ENCODE measurements around the gene ZNF574. TPM values are rescaled to one million over a fixed set of nuclear protein-coding genes. Genes with fewer than 3 reads are reported as not detected.

ZNF574 gene
- total RNA-seq, 4 donors from 2014 or later = 15.0 to 28.4 (median 21.7) TPM

DNA sequence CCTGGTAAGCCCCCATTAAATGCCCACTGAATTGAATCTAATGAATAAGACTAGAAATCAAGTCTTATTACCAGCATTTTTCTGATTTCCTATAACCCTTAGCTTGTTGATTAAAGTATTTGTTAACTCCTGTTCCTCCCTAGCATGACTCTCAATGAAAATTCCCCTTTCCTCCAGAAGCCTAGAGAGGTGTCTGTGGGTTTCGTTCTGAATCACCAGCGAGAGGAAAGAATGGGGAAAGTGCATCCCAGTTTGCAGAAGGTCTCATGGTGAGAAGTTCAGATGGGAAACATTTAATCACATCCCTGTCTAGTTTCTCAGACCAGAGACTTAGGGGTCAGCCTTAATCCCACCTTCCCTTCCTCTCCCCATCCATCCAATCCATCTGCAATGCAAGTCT is 29.4 kb downstream of the ZNF574 start:
- 69% methylated on average over 2 of the region's 2 CpGs for WGBS

DNA sequence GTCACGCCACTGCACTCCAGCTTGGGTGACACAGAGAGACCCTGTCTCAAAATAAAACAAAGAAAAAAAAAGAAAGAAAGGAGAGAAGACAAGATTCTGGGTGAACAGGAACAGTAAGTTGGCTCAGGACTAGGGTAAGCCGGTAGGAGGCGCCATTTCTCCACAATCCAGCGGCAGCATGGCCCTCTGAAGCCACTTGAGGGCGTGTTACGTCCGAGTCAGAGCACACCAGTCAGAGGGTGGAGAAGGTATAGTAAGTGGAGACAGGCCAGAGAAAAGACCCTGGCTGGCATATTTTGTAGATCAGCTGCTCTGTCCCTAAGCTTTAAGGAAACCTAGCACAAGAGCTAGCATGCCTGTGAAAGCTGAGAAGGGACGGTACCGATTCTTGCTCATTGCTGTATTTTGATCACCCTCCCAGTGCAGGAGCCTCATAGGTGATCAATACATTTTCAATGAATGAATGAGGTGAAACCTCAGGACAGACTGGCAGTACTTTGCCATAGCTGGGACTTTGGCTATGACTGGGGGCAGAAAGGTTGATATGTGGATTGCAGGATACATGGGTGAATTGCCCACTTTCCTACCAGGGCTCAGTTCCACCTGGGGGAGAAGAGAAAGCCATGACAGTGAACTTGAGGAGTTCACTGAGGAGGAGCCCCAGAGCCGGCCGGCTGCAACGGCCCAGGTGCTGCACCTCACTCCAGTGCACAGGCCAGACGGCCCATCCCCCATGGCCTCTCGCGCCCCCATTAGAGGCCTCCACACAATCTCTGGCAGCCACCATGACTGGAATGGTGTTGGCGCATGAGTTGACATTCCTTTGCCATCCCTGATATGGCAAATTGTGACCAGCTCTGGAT is 32.8 kb downstream of the ZNF574 start:
- Histone ChIP-seq H3K4me3 (no peak overlapping the region), H3K27ac (replicated peaks in 1 of 4) (no peak overlapping the region), H3K36me3 (no peaks in the 10 kb centered on the region), H3K9me3 (no peaks in the 10 kb centered on the region), H3K4me1 (peaks cover 2 to 11% (median 6%) of the 10 kb centered on the region in 4 donors), H3K27me3 (peaks cover 0 to 40% (median 3%) of the 10 kb centered on the region in 4 donors)
- no peak for DNase-seq (ENCODE audit: extremely low spot score)
- 30% methylated on average over 16 of the region's 16 CpGs for WGBS
- TF ChIP-seq, protein P1, sequence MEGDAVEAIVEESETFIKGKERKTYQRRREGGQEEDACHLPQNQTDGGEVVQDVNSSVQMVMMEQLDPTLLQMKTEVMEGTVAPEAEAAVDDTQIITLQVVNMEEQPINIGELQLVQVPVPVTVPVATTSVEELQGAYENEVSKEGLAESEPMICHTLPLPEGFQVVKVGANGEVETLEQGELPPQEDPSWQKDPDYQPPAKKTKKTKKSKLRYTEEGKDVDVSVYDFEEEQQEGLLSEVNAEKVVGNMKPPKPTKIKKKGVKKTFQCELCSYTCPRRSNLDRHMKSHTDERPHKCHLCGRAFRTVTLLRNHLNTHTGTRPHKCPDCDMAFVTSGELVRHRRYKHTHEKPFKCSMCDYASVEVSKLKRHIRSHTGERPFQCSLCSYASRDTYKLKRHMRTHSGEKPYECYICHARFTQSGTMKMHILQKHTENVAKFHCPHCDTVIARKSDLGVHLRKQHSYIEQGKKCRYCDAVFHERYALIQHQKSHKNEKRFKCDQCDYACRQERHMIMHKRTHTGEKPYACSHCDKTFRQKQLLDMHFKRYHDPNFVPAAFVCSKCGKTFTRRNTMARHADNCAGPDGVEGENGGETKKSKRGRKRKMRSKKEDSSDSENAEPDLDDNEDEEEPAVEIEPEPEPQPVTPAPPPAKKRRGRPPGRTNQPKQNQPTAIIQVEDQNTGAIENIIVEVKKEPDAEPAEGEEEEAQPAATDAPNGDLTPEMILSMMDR (IDR thresholded peaks at IDR 0.05) = peak; percentile 79 to 86 (median 84)
- TF ChIP-seq POLR2A (IDR thresholded peaks at IDR 0.05; ENCODE audit: low read depth) = no peak
- no peak for TF ChIP-seq EP300 (IDR thresholded peaks at IDR 0.05)
- TF ChIP-seq POLR2AphosphoS5 (IDR thresholded peaks at IDR 0.05) = peak in 1 of 2 donors; percentile 33
- intact Hi-C loops (cut with DNase I) = no loop called here

More for the DNA sequence above, 29.4 kb downstream of the ZNF574 start:
- intact Hi-C loops (cut with DNase I) = no loop called here
- no peak for DNase-seq (ENCODE audit: extremely low spot score)
- Histone ChIP-seq H3K4me1 (peaks cover 0 to 6% (median 3%) of the 10 kb centered on the region in 4 donors), H3K36me3 (no peaks in the 10 kb centered on the region), H3K27me3 (peaks cover 0 to 39% (median 3%) of the 10 kb centered on the region in 4 donors), H3K27ac (replicated peaks in 1 of 4) (no peak overlapping the region), H3K9me3 (no peaks in the 10 kb centered on the region), H3K4me3 (no peak overlapping the region)
- TF ChIP-seq, protein P1 (IDR thresholded peaks at IDR 0.05) = no peak
- no peak for TF ChIP-seq POLR2A (IDR thresholded peaks at IDR 0.05; ENCODE audit: low read depth)
- no peak for TF ChIP-seq EP300 (IDR thresholded peaks at IDR 0.05)
- no peak for TF ChIP-seq POLR2AphosphoS5 (IDR thresholded peaks at IDR 0.05)

DNA sequence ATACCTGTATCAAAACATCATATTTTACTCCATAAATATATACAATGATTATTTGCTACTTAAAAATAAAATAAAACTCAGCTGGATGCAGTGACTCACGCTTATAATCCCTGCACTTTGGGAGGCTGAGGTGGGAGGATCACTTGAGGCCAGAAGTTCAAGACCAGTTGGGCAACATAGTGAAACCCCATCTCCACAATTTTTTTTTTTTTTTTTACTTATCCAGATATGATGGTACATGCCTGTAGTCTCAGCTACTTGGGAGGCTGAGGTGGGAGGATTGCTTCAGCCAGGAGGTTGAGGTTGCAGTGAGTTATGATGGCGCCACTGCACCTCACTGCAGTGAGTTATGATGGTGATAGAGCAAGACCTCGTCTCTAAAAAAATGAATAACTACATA is 33.9 kb downstream of the ZNF574 start:
- TF ChIP-seq POLR2AphosphoS5 (IDR thresholded peaks at IDR 0.05) = no peak
- no peak for TF ChIP-seq EP300 (IDR thresholded peaks at IDR 0.05)
- TF ChIP-seq POLR2A (IDR thresholded peaks at IDR 0.05; ENCODE audit: low read depth) = no peak
- TF ChIP-seq, protein P1 (IDR thresholded peaks at IDR 0.05) = no peak
- intact Hi-C loops (cut with DNase I) = no loop called here
- no peak overlapping the region for H3K4me3 ChIP-seq
- no peaks in the 10 kb centered on the region for H3K36me3 ChIP-seq
- no peak for DNase-seq (ENCODE audit: extremely low spot score)
- H3K9me3 ChIP-seq = no peaks in the 10 kb centered on the region
- no peak overlapping the region for H3K27ac ChIP-seq (replicated peaks in 1 of 4)
- H3K27me3 ChIP-seq = peaks cover 0 to 35% (median 3%) of the 10 kb centered on the region in 4 donors
- H3K4me1 ChIP-seq = peaks cover 10 to 20% (median 12%) of the 10 kb centered on the region in 4 donors
- WGBS = 89% methylated on average over 3 of the region's 3 CpGs

DNA sequence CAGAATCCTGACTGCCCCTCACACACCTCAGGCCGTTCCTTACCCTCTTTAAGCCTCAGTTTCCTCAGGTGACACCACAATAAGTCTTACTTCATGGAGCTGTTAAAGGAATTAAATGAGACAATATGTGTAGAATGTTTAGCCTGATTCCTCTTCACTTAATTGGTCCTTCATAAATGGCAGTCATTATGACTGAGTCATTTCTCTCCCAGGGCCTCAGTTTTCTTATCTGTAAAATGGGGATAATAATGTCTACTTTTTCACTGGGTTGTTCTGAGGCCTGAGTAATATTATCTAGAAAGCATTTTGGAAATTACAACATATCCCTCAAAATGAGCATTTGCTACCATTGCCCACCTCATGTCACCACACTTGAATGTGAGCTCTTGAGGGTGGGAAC is 34.7 kb downstream of the ZNF574 start:
- no peak overlapping the region for H3K27ac ChIP-seq (replicated peaks in 1 of 4)
- no peak overlapping the region for H3K4me3 ChIP-seq
- H3K9me3 ChIP-seq = no peaks in the 10 kb centered on the region
- no peaks in the 10 kb centered on the region for H3K36me3 ChIP-seq
- 75% methylated on average over 1 of the region's 1 CpG for WGBS
- H3K27me3 ChIP-seq = peaks cover 0 to 33% (median 3%) of the 10 kb centered on the region in 4 donors
- H3K4me1 ChIP-seq = peaks cover 10 to 20% (median 12%) of the 10 kb centered on the region in 4 donors
- intact Hi-C loops (cut with DNase I) = no loop called here
- no peak for DNase-seq (ENCODE audit: extremely low spot score)
- TF ChIP-seq POLR2A (IDR thresholded peaks at IDR 0.05; ENCODE audit: low read depth) (no peak), POLR2AphosphoS5 (IDR thresholded peaks at IDR 0.05) (no peak), EP300 (IDR thresholded peaks at IDR 0.05) (no peak)
- TF ChIP-seq, protein P1 (IDR thresholded peaks at IDR 0.05) = no peak
